Hepatocyte (in vitro differentiated cells): ENCODE measurements around the gene RPS13. TPM values are rescaled to one million over a fixed set of nuclear protein-coding genes. Genes with fewer than 3 reads are reported as not detected.
"Not testable (repeated sequence)": the region's sequence is repeated elsewhere in the genome, so short reads cannot be mapped to it uniquely, and the experiment has no call there.

Experiments used
- DNase-seq: peaks from one replicate; pipeline ENCODE4 v3.0.0-alpha.2; 2016; ENCODE audit warnings: low spot score
- H2AFZ ChIP-seq: fragments of 200-600 bp; sonication (generic); 2 replicates; pipeline ENCODE4 v1.6.0; 2016; ENCODE audit warnings: antibody characterized with exemption, mild to moderate bottlenecking
- H3K27ac ChIP-seq: fragments of 200-600 bp; sonication (generic); 2 replicates; pipeline ENCODE4 v1.5.1; 2016; ENCODE audit warnings: mild to moderate bottlenecking
- H3K27me3 ChIP-seq: fragments of 200-600 bp; sonication (generic); 2 replicates; pipeline ENCODE4 v1.6.1; 2016
- H3K36me3 ChIP-seq: fragments of 200-600 bp; sonication (generic); replicated peaks from 2 replicates; pipeline ENCODE4 v1.5.1; 2016; ENCODE audit warnings: low read depth; ENCODE audit not compliant: insufficient read depth
- H3K4me1 ChIP-seq: fragments of 200-600 bp; sonication (generic); 2 replicates; pipeline ENCODE4 v1.5.1; 2016; ENCODE audit warnings: mild to moderate bottlenecking, moderate library complexity; ENCODE audit not compliant: insufficient read depth
- H3K4me2 ChIP-seq: fragments of 200-600 bp; sonication (generic); 2 replicates; pipeline ENCODE4 v1.6.0; 2016
- H3K4me3 ChIP-seq: fragments of 200-600 bp; sonication (generic); 2 replicates; pipeline ENCODE4 v1.5.1; 2016; ENCODE audit warnings: mild to moderate bottlenecking
- H3K79me2 ChIP-seq: fragments of 200-600 bp; sonication (generic); 2 replicates; pipeline ENCODE4 v1.6.0; 2017; ENCODE audit warnings: mild to moderate bottlenecking
- H3K9me2 ChIP-seq: fragments of 200-600 bp; sonication (generic); replicated peaks from 2 replicates; pipeline ENCODE4 v1.6.0; 2017; ENCODE audit warnings: mild to moderate bottlenecking; ENCODE audit not compliant: insufficient read depth
- H3K9me3 ChIP-seq: fragments of 200-600 bp; sonication (generic); 2 replicates; pipeline ENCODE4 v1.5.1; 2016; ENCODE audit warnings: low read depth, mild to moderate bottlenecking
- H4K20me1 ChIP-seq: fragments of 200-600 bp; sonication (generic); 2 replicates; pipeline ENCODE4 v1.6.0; 2016; ENCODE audit warnings: mild to moderate bottlenecking; ENCODE audit not compliant: insufficient read depth, poor library complexity, severe bottlenecking
- CTCF ChIP-seq: fragments of 200-600 bp; sonication (generic); IDR thresholded peaks from 2 replicates; pipeline ENCODE4 v1.5.1; 2016; ENCODE audit warnings: antibody characterized with exemption, mild to moderate bottlenecking; ENCODE audit not compliant: poor library complexity
- EZH2 ChIP-seq: fragments of 200-600 bp; sonication (generic); IDR thresholded peaks from 2 replicates; pipeline ENCODE4 v1.6.1; 2016; ENCODE audit warnings: antibody characterized with exemption, mild to moderate bottlenecking, borderline replicate concordance
- EZH2phosphoT487 ChIP-seq: fragments of 200-600 bp; sonication (generic); IDR thresholded peaks from one replicate; pipeline ENCODE4 v1.6.1; 2018; ENCODE audit warnings: antibody characterized with exemption, mild to moderate bottlenecking, low read depth, moderate library complexity; ENCODE audit not compliant: unreplicated experiment, severe bottlenecking
- WGBS: methylation state at CpG from one replicate; pipeline ENCODE4 v1.1.6; 2016; ENCODE audit warnings: low lambda C conversion rate; ENCODE audit errors: missing lambda C conversion rate; 5-methylcytosine and 5-hydroxymethylcytosine counted together
- polyA plus RNA-seq: library from polyadenylated mRNA; unstranded; fragments of >200 nt; fragmentation: Nextera tagmentation; extraction: Ambion mirVana; gene quantifications from 2 replicates; pipeline ENCODE4 v1.2.1, GENCODE V29; 2016
- total RNA-seq: library from RNA; depleted of rRNA; stranded (reverse); fragments of >200 nt; gene quantifications from 2 replicates; pipeline ENCODE4 v1.2.3, GENCODE V29; 2014

Gene RPS13
- total and polyA plus RNA-seq, 2 experiments from 2014 or later = 644 to 1,042 TPM

- Histone ChIP-seq H3K4me3 (no peak overlapping the region), H3K9me2 (no peaks in the 10 kb centered on the region), H3K4me2 (no peak overlapping the region), H3K36me3 (no peaks in the 10 kb centered on the region), H3K4me1 (no peaks in the 10 kb centered on the region), H3K9me3 (no peaks in the 10 kb centered on the region), H2AFZ (no peak overlapping the region), H4K20me1 (no peaks in the 10 kb centered on the region), H3K27me3 (no peaks in the 10 kb centered on the region), H3K79me2 (no peaks in the 10 kb centered on the region), H3K27ac (no peak overlapping the region)
- 100% methylated on average over 1 of the region's 1 CpG for WGBS
- TF ChIP-seq EZH2 = no peak
- no peak for TF ChIP-seq EZH2phosphoT487
- TF ChIP-seq CTCF = no peak
- DNase-seq = no peak
Measured at GRCh38 chr11:17116117-17116516, 38.6 kb upstream of the RPS13 start.

- not testable (repeated sequence) for H3K36me3 ChIP-seq, H3K4me2 ChIP-seq, H3K4me3 ChIP-seq, H3K9me2 ChIP-seq, DNase-seq, H2AFZ ChIP-seq, H3K27ac ChIP-seq, H4K20me1 ChIP-seq, H3K79me2 ChIP-seq, H3K4me1 ChIP-seq, H3K27me3 ChIP-seq, H3K9me3 ChIP-seq
- peak; percentile 32 for TF ChIP-seq CTCF
- 79% methylated on average over 6 of the region's 6 CpGs for WGBS
Measured at GRCh38 chr11:17107745-17108144, 30.3 kb upstream of the RPS13 start.

DNA sequence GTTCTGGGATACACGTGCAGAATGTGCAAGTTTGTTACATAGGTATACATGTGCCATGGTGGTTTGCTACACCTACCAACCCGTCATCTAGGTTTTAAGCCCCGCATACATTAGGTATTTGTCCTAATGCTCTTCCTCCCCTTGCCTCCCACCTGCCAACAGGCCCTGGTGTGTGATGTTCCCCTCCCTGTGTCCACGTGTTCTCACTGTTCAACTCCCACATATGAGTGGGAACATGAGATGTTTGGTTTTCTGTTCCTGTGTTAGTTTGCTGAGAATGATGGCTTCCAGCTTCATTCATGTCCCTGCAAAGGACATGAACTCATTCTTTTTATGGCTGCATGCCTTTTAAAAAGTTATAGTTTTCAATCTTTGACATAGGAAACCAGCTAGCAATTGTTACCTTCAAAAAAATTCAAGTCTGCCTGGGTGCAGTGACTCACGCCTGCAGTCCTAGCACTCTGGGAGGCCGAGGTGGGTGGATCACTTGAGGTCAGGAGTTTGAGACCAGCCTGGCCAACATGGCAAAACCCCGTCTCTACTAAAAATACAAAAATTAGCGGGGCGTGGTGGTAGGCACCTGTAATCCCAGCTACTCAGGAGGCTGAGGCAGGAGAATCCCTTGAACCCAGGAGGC is 28.1 kb upstream of the RPS13 start:
- not testable (repeated sequence) for H3K9me3 ChIP-seq, H3K4me2 ChIP-seq, H3K36me3 ChIP-seq, H4K20me1 ChIP-seq, H3K79me2 ChIP-seq, H3K27ac ChIP-seq, H3K27me3 ChIP-seq, H2AFZ ChIP-seq, H3K9me2 ChIP-seq, H3K4me1 ChIP-seq, DNase-seq, H3K4me3 ChIP-seq
- WGBS = 95% methylated on average over 9 of the region's 9 CpGs

GRCh38 chr11:17102462-17102861 is 25.0 kb upstream of the RPS13 start:
- no peaks in the 10 kb centered on the region for H3K9me2 ChIP-seq
- TF ChIP-seq CTCF (no peak), EZH2 (no peak), EZH2phosphoT487 (no peak)
- H3K4me1 ChIP-seq = no peaks in the 10 kb centered on the region
- no peak for DNase-seq
- H3K36me3 ChIP-seq = no peaks in the 10 kb centered on the region
- 93% methylated on average over 5 of the region's 5 CpGs for WGBS
- no peak overlapping the region for H2AFZ ChIP-seq
- H3K27me3 ChIP-seq = no peaks in the 10 kb centered on the region
- H3K4me2 ChIP-seq = no peak overlapping the region
- H3K79me2 ChIP-seq = no peaks in the 10 kb centered on the region
- no peaks in the 10 kb centered on the region for H3K9me3 ChIP-seq
- H3K27ac ChIP-seq = no peak overlapping the region
- H3K4me3 ChIP-seq = no peak overlapping the region
- no peaks in the 10 kb centered on the region for H4K20me1 ChIP-seq
